Body of pancreas (tissue), 4 donors: Measurements from ENCODE around the gene ABI1. TPM values are rescaled to one million over a fixed set of nuclear protein-coding genes. Genes with fewer than 3 reads are reported as not detected.

Source experiments
- ATAC-seq: fragments of 150-250 bp; one replicate; pipeline ENCODE4 v1.9.1; 2016
- DNase-seq, 4 donors: peaks; one replicate each; pipeline ENCODE4 v3.0.0-alpha.2; 2019
- H3K27ac ChIP-seq, 4 donors: fragments of 200-600 bp; sonication (generic); 1 replicate in 3 of 4; 2 replicates in 1 of 4; pipeline versions ENCODE4 v1.5.1 to v1.6.1; 2016 to 2019; ENCODE audit warnings: mild to moderate bottlenecking in 1 of 4, mixed read lengths in 1 of 4, moderate library complexity in 1 of 4
- H3K27me3 ChIP-seq, 2 donors: fragments of 200-600 bp; sonication (generic); one replicate each; pipeline ENCODE4 v1.6.0; 2016; ENCODE audit warnings: mild to moderate bottlenecking in 1 of 2
- H3K36me3 ChIP-seq, 2 donors: fragments of 200-600 bp; sonication (generic); replicated peaks in 1 of 2; 2 replicates each; pipeline ENCODE4 v1.5.1; 2016; ENCODE audit warnings: low read depth in 2 of 2; ENCODE audit not compliant: insufficient read depth in 1 of 2
- H3K4me1 ChIP-seq: fragments of 200-600 bp; sonication (generic); one replicate; pipeline ENCODE4 v1.6.0; 2016
- H3K4me3 ChIP-seq, 2 donors: fragments of 200-600 bp; sonication (generic); 1 replicate in 1 of 2; 2 replicates in 1 of 2; pipeline ENCODE4 v1.5.1; 2016 to 2019
- H3K9me3 ChIP-seq, 3 donors: fragments of 200-600 bp; sonication (generic); 1 replicate in 2 of 3; 2 replicates in 1 of 3; pipeline ENCODE4 v1.5.1; 2016
- CTCF ChIP-seq, 7 experiments: fragments of 450-650 bp in 4 of 7; fragments of 200-600 bp in 3 of 7; sonication (generic) in 3 of 7; IDR thresholded peaks; one replicate each; pipeline ENCODE4 v1.5.1; 2016 to 2019; ENCODE audit warnings: antibody characterized with exemption in 7 of 7
- POLR2A ChIP-seq, 3 donors: fragments of 450-650 bp; IDR thresholded peaks; one replicate each; pipeline ENCODE4 v1.6.1; 2016; ENCODE audit warnings: antibody characterized with exemption in 3 of 3, mild to moderate bottlenecking in 2 of 3
- WGBS, 2 donors: methylation state at CpG; one replicate each; pipeline ENCODE4 v1.1.5; 2017; 5-methylcytosine and 5-hydroxymethylcytosine counted together
- intact Hi-C: fragments of 100-400 bp; cut with DNase I; formaldehyde crosslinking; loops from one replicate; pipeline ENCODE4 v1.15.1; 2023
- small RNA-seq: library from RNA; depleted of rRNA; stranded (forward); fragments of <200 nt; gene quantifications from one replicate; pipeline ENCODE3, GENCODE V24; 2016
- total RNA-seq, 2 donors: library from RNA; depleted of rRNA; stranded (reverse); fragments of >200 nt; gene quantifications; one replicate each; pipeline ENCODE4 v1.1.0, GENCODE V29; 2016

The ABI1 gene
- total RNA-seq, 2 donors from 2014 or later: 13.5 to 24.9 TPM

GRCh38 chr10:26697922-26698608 lies 162.7 kb downstream of the ABI1 start:
- H3K36me3 ChIP-seq: no peaks in the 10 kb centered on the region
- no peak for DNase-seq

GRCh38 chr10:26697163-26697921 lies 163.4 kb downstream of the ABI1 start, which contains the start of gene PDSS1:
Gene PDSS1, plus strand, starts transcription at chr10:26697701. Its CDS starts 11 bp downstream, at chr10:26697712.
- H3K27me3 ChIP-seq: no peaks in the 10 kb centered on the region
- peak; percentile 64 to 75 (median 67) for DNase-seq
- H3K36me3 ChIP-seq: no peaks in the 10 kb centered on the region
- peaks cover 17% of the 10 kb centered on the region for H3K4me1 ChIP-seq
- H3K4me3 ChIP-seq: peak within 1 kb of the TSS; percentile 91 to 97
- TF ChIP-seq CTCF (IDR thresholded peaks at IDR 0.05): no peak
- peak; percentile 36 to 75 (median 71) for TF ChIP-seq POLR2A (IDR thresholded peaks at IDR 0.05)
- WGBS, 2 donors: 0 to 1% methylated on average over 22 to 77 of the region's 82 CpGs
- H3K27ac ChIP-seq: peak within 1 kb of the TSS; percentile 46 to 90 (median 84)
- peak; percentile 93 for ATAC-seq
- intact Hi-C loops: no loop called here
- no peaks in the 10 kb centered on the region for H3K9me3 ChIP-seq

More at GRCh38 chr10:26697922-26698608, 162.7 kb downstream of the ABI1 start:
- intact Hi-C loops: no loop called here
- no peaks in the 10 kb centered on the region for H3K27me3 ChIP-seq
- ATAC-seq: no peak
- peak overlapping the region; percentile 91 to 97 for H3K4me3 ChIP-seq
- 2 to 3% methylated on average over 32 to 42 of the region's 42 CpGs for WGBS, 2 donors
- TF ChIP-seq CTCF (IDR thresholded peaks at IDR 0.05): no peak
- TF ChIP-seq POLR2A (IDR thresholded peaks at IDR 0.05): no peak
- no peaks in the 10 kb centered on the region for H3K9me3 ChIP-seq
- peak overlapping the region in 3 of 4 donors; percentile 78 to 90 (median 89) for H3K27ac ChIP-seq
- peaks cover 17% of the 10 kb centered on the region for H3K4me1 ChIP-seq

GRCh38 chr10:26696786-26697162 lies 164.0 kb downstream of the ABI1 start:
- TF ChIP-seq CTCF (IDR thresholded peaks at IDR 0.05) (no peak), POLR2A (IDR thresholded peaks at IDR 0.05) (no peak)
- Histone ChIP-seq H3K4me1 (peaks cover 17% of the 10 kb centered on the region), H3K9me3 (no peaks in the 10 kb centered on the region), H3K4me3 (peak overlapping the region; percentile 91 to 97), H3K27ac (peak overlapping the region; percentile 46 to 90 (median 84)), H3K36me3 (no peaks in the 10 kb centered on the region), H3K27me3 (no peaks in the 10 kb centered on the region)
- intact Hi-C loops: no loop called here
- ATAC-seq (no peak), DNase-seq (no peak)
- WGBS, 2 donors: 19% methylated on average over 11 of the region's 11 CpGs

Small RNAs within 50 kb of the gene (small RNA-seq; reads per million reads assigned to genes)
- gene RF00191 (not detected), gene RNU6-946P (not detected)

Other genes with a start within 250 kb of the ABI1 start
- 1 to 10 TPM; 1.6 to 9.3 TPM for gene PDSS1, start 163.3 kb downstream of the ABI1 start, total RNA-seq
- 10 to 100 TPM; 10.1 to 12.2 TPM for gene ANKRD26, start 239.5 kb upstream of the ABI1 start, total RNA-seq